ENCODE results near the gene UROD.

DNA sequence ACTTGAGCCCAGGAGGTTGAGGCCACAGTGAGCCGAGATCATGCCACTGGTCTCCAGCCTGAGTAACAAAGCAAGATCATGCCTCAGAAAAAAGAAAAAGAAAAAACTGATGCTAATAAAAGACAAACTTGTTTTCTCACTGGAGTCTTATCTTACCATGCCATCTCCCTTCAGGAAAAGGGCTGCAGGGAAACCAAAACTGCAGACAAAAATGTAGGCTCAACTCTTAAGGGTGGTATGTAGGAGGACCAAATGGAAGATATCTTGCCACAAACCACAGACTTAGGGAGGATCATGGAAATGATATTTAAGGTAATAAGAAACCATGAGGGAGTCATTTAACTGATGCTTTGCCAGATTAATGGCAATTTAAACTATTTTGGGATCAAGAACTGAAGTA, 32.9 kb downstream of the UROD start:
- TF ChIP-seq POLR2AphosphoS5 (IDR thresholded peaks at IDR 0.05; ENCODE audit: low read depth, low read length), result no peak
- no peak for TF ChIP-seq POLR2A (IDR thresholded peaks at IDR 0.05; ENCODE audit: low read depth, low read length)

Data from GM12891 (cell line).